PC-3 (cell line): ENCODE results near the gene PTGDS. TPM values are rescaled to one million over a fixed set of nuclear protein-coding genes. Genes with fewer than 3 reads are reported as not detected.

ENCODE experiments used
- ATAC-seq: fragments of 200-7000 bp; cut with Tn5 transposase; 2 replicates; pipeline ENCODE4 v1.9.1; 2020; ENCODE audit warnings: mild to moderate bottlenecking, moderate library complexity
- BruUV-seq: library from RNA; stranded (reverse); fragments of 400-500 nt; replicated peaks from 2 replicates; lab custom pipeline; 2021; lab: Mats Ljungman, UMichigan
- CTCF ChIA-PET: fragments of 300-600 bp; sonication (Branson Sonifier 250); formaldehyde crosslinking; loops from one replicate; lab custom pipeline; 2022; ENCODE audit warnings: antibody characterized with exemption; lab: Charles Lee
- POLR2A ChIA-PET: fragments of 300-600 bp; sonication (Branson Sonifier 250); formaldehyde crosslinking; loops from one replicate; lab custom pipeline; 2022; ENCODE audit warnings: antibody characterized with exemption; ENCODE audit not compliant: unreplicated experiment; lab: Charles Lee
- DNase-seq: peaks from one replicate; pipeline ENCODE4 v3.0.0-alpha.2; 2015
- H2AFZ ChIP-seq: fragments of 300-600 bp; sonication (generic); 2 replicates; pipeline ENCODE4 v1.6.0; 2016; ENCODE audit warnings: antibody characterized with exemption, low read length
- H3F3A ChIP-seq: fragments of 300-600 bp; sonication (generic); one replicate; pipeline ENCODE4 v1.6.0; 2017; ENCODE audit warnings: antibody characterized with exemption, low read length, control low read depth, mild to moderate bottlenecking; ENCODE audit not compliant: unreplicated experiment
- H3K27ac ChIP-seq: fragments of 300-600 bp; sonication (generic); 2 replicates; pipeline ENCODE4 v1.5.1; 2016; ENCODE audit warnings: mild to moderate bottlenecking, low read length
- H3K27me3 ChIP-seq: fragments of 300-600 bp; sonication (generic); 2 replicates; pipeline ENCODE4 v1.6.1; 2016; ENCODE audit warnings: low read length, mixed read lengths
- H3K36me3 ChIP-seq: fragments of 300-600 bp; sonication (generic); 2 replicates; pipeline ENCODE4 v1.6.1; 2016; ENCODE audit warnings: low read depth, mixed run types, low read length, mixed read lengths
- H3K4me1 ChIP-seq: fragments of 300-600 bp; sonication (generic); 2 replicates; pipeline ENCODE4 v1.5.1; 2016; ENCODE audit warnings: low read length; ENCODE audit not compliant: insufficient read depth
- H3K4me2 ChIP-seq: fragments of 300-600 bp; sonication (generic); 2 replicates; pipeline ENCODE4 v1.6.0; 2016; ENCODE audit warnings: low read length
- H3K4me3 ChIP-seq: fragments of 300-600 bp; sonication (generic); 2 replicates; pipeline ENCODE4 v1.5.1; 2016; ENCODE audit warnings: mild to moderate bottlenecking, low read length, mixed read lengths
- H3K79me2 ChIP-seq: fragments of 300-600 bp; sonication (generic); 2 replicates; pipeline ENCODE4 v1.6.1; 2017; ENCODE audit warnings: low read length, mixed read lengths
- H3K9ac ChIP-seq: fragments of 300-600 bp; sonication (generic); 2 replicates; pipeline ENCODE4 v1.6.0; 2016; ENCODE audit warnings: mild to moderate bottlenecking, low read length
- H3K9me2 ChIP-seq: fragments of 300-600 bp; sonication (generic); replicated peaks from 2 replicates; pipeline ENCODE4 v1.6.1; 2016; ENCODE audit warnings: mixed run types, low read length, mixed read lengths
- H3K9me3 ChIP-seq: fragments of 300-600 bp; sonication (generic); 2 replicates; pipeline ENCODE4 v1.6.1; 2016; ENCODE audit warnings: low read length, mixed read lengths
- H4K20me1 ChIP-seq: fragments of 300-600 bp; sonication (generic); 2 replicates; pipeline ENCODE4 v1.6.1; 2016; ENCODE audit warnings: low read length, mixed read lengths
- EZH2 ChIP-seq: fragments of 300-600 bp; sonication (generic); IDR thresholded peaks from one replicate; pipeline ENCODE4 v1.6.1; 2017; ENCODE audit warnings: antibody characterized with exemption, mild to moderate bottlenecking, low read length; ENCODE audit not compliant: unreplicated experiment
- EZH2phosphoT487 ChIP-seq: fragments of 300-600 bp; sonication (generic); IDR thresholded peaks from 2 replicates; pipeline ENCODE4 v1.6.1; 2018; ENCODE audit warnings: mild to moderate bottlenecking, antibody characterized with exemption, low read length, borderline replicate concordance
- intact Hi-C: fragments of 100-400 bp; cut with micrococcal nuclease; formaldehyde crosslinking; loops from 2 replicates; pipeline ENCODE4 v1.9.0; 2023
- total RNA-seq: library from RNA; depleted of rRNA; stranded (reverse); fragments of >200 nt; gene quantifications from 2 replicates; pipeline ENCODE4 v1.2.3, GENCODE V29; 2014; rRNA removed
- TF ChIP-seq, protein P1 (sequence below): fragments of 300-600 bp; sonication (generic); conservative IDR thresholded peaks from 2 replicates; pipeline ENCODE4 v1.5.1; 2017; ENCODE audit warnings: antibody characterized with exemption, low read depth, mild to moderate bottlenecking, low read length

PTGDS gene
- total RNA-seq, 1 experiment from 2014 or later = not detected

DNA sequence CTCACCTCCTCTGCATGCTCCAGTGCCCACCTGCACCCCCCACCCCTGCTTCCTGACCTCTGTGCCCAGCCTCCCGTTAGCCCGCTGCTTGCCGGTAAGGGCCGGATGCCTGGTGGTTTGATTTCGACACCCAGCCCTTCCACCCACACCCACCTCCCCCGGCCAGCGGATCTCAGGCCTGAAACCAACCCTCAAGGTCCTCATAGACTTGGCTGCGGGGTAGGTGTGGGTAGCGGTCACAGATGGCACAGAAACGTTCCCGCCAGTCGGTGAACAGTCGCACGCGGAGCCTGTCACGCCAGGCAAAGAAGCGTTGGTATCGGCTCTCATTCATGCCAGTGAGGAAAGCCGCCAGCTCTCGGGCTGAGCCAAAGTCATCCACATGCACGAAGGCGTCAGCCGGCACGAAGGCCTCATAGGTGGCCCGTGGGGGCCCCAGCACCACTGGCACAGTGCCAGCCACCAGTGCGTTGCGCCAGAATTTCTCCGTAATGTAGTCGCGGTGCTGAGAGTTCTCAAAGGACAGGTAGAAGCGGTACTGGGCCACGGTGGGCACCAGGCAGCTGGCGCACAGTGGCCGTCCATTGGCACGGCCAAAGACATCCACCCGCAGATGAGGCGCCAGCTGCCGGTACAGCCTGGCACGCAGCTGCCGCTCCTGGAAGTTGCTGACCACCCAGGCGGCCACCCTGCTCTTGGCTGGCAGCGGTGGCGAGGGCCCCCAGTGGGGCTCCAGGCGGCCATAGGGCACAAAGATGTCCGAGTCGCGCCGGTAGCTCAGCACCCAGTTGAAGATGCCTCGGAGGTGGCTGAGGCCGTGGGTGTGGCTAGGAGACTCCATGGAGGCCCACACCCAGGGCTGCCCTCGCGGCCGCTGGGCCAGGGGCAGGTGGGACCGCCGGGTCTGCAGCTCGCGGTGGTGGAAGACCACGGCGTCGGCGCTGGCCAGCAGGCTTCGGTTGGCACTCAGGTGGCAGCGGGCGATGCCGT lies 53.5 kb downstream of the PTGDS start:
- Histone ChIP-seq H3K9me3 (no peaks in the 10 kb centered on the region), H2AFZ (no peak overlapping the region), H3K4me3 (no peak overlapping the region), H3K79me2 (peaks cover 12% of the 10 kb centered on the region; the same call in 1 of the 2 replicates), H3K9me2 (no peaks in the 10 kb centered on the region), H3F3A (no peaks in the 10 kb centered on the region), H3K4me1 (peaks cover 21% of the 10 kb centered on the region), H3K36me3 (no peaks in the 10 kb centered on the region), H3K27ac (no peak overlapping the region), H3K9ac (no peak overlapping the region), H3K4me2 (no peak overlapping the region), H3K27me3 (no peaks in the 10 kb centered on the region), H4K20me1 (no peaks in the 10 kb centered on the region)
- ChIA-PET CTCF (no interaction called here), POLR2A (no interaction called here)
- no TSS peak for BruUV-seq
- ATAC-seq (no peak), DNase-seq (no peak)
- intact Hi-C loops = no loop called here
- TF ChIP-seq, protein P1, sequence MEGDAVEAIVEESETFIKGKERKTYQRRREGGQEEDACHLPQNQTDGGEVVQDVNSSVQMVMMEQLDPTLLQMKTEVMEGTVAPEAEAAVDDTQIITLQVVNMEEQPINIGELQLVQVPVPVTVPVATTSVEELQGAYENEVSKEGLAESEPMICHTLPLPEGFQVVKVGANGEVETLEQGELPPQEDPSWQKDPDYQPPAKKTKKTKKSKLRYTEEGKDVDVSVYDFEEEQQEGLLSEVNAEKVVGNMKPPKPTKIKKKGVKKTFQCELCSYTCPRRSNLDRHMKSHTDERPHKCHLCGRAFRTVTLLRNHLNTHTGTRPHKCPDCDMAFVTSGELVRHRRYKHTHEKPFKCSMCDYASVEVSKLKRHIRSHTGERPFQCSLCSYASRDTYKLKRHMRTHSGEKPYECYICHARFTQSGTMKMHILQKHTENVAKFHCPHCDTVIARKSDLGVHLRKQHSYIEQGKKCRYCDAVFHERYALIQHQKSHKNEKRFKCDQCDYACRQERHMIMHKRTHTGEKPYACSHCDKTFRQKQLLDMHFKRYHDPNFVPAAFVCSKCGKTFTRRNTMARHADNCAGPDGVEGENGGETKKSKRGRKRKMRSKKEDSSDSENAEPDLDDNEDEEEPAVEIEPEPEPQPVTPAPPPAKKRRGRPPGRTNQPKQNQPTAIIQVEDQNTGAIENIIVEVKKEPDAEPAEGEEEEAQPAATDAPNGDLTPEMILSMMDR = no peak
- TF ChIP-seq EZH2phosphoT487 (no peak), EZH2 (no peak)

Other genes with a start within 250 kb of the PTGDS start
- not detected in 2 replicates for gene LCN10, start 234.6 kb upstream of the PTGDS start, total RNA-seq
- not detected in 2 replicates for gene LCN6, start 229.0 kb upstream of the PTGDS start, total RNA-seq
- gene LCN8, start 219.3 kb upstream of the PTGDS start, total RNA-seq = not detected in 2 replicates
- gene LCN15, start 213.0 kb upstream of the PTGDS start, total RNA-seq = not detected in 2 replicates
- 94.6 and 101 TPM in 2 replicates for gene TMEM141, start 186.2 kb upstream of the PTGDS start, total RNA-seq
- 0.87 and 1.2 TPM in 2 replicates for gene CCDC183, start 181.2 kb upstream of the PTGDS start, total RNA-seq
- 84.3 and 113 TPM in 2 replicates for gene RABL6, start 169.6 kb upstream of the PTGDS start, total RNA-seq
- 1.4 and 2.6 TPM in 2 replicates for gene AJM1, start 135.0 kb upstream of the PTGDS start, total RNA-seq
- gene PHPT1, start 128.1 kb upstream of the PTGDS start, total RNA-seq = 83.2 and 111 TPM in 2 replicates
- gene MAMDC4, start 125.2 kb upstream of the PTGDS start, total RNA-seq = 3.0 and 5.3 TPM in 2 replicates
- gene EDF1, start 111.2 kb upstream of the PTGDS start, total RNA-seq = 544 and 562 TPM in 2 replicates
- gene TRAF2, start 91.0 kb upstream of the PTGDS start, total RNA-seq = 11.5 and 25.4 TPM in 2 replicates
- 138 and 159 TPM in 2 replicates for gene FBXW5, start 32.8 kb upstream of the PTGDS start, total RNA-seq
- 0.77 TPM in 1 of 2 replicates, not detected in the other for gene C8G, start 32.3 kb upstream of the PTGDS start, total RNA-seq
- gene LCN12, start 25.2 kb upstream of the PTGDS start, total RNA-seq = 0.55 TPM in 1 of 2 replicates, not detected in the other
- gene LCNL1, start 5.5 kb downstream of the PTGDS start, total RNA-seq = not detected in 2 replicates
- 113 and 137 TPM in 2 replicates for gene PAXX, start 14.9 kb downstream of the PTGDS start, total RNA-seq
- gene CLIC3, start 19.1 kb downstream of the PTGDS start, total RNA-seq = 1.4 and 4.3 TPM in 2 replicates
- gene ABCA2, start 50.7 kb downstream of the PTGDS start, total RNA-seq = 25.9 and 31.5 TPM in 2 replicates
- gene FUT7, start 54.6 kb downstream of the PTGDS start, total RNA-seq = not detected in 2 replicates
- gene NPDC1, start 68.7 kb downstream of the PTGDS start, total RNA-seq = 25.4 and 33.3 TPM in 2 replicates
- gene ENTPD2, start 76.6 kb downstream of the PTGDS start, total RNA-seq = 0.92 and 1.3 TPM in 2 replicates
- gene SAPCD2, start 93.1 kb downstream of the PTGDS start, total RNA-seq = 98.4 and 134 TPM in 2 replicates
- 5.0 and 6.4 TPM in 2 replicates for gene UAP1L1, start 100.0 kb downstream of the PTGDS start, total RNA-seq
- gene MAN1B1, start 109.5 kb downstream of the PTGDS start, total RNA-seq = 65.5 and 71.6 TPM in 2 replicates
- 101 and 103 TPM in 2 replicates for gene DPP7, start 137.2 kb downstream of the PTGDS start, total RNA-seq
- gene GRIN1, start 161.7 kb downstream of the PTGDS start, total RNA-seq = 0.11 TPM in 1 of 2 replicates, not detected in the other
- 0.40 and 2.0 TPM in 2 replicates for gene LRRC26, start 192.5 kb downstream of the PTGDS start, total RNA-seq
- gene TMEM210, start 194.6 kb downstream of the PTGDS start, total RNA-seq = not detected in 2 replicates
- 21.6 and 30.2 TPM in 2 replicates for gene ANAPC2, start 211.1 kb downstream of the PTGDS start, total RNA-seq
- gene SSNA1, start 211.2 kb downstream of the PTGDS start, total RNA-seq = 123 and 148 TPM in 2 replicates
- 11.3 and 14.7 TPM in 2 replicates for gene TPRN, start 223.2 kb downstream of the PTGDS start, total RNA-seq
- gene TMEM203, start 228.1 kb downstream of the PTGDS start, total RNA-seq = 31.3 and 36.4 TPM in 2 replicates
- 21.5 and 25.7 TPM in 2 replicates for gene NDOR1, start 228.2 kb downstream of the PTGDS start, total RNA-seq
- gene RNF208, start 244.7 kb downstream of the PTGDS start, total RNA-seq = 1.7 and 2.8 TPM in 2 replicates
- gene CYSRT1, start 247.7 kb downstream of the PTGDS start, total RNA-seq = 0.29 and 1.3 TPM in 2 replicates
- 1.2 and 1.7 TPM in 2 replicates for gene RNF224, start 250.0 kb downstream of the PTGDS start, total RNA-seq